GM20000 (cell line): ENCODE results near the gene CCDC3.
"Not testable (repeated sequence)": the region's sequence is repeated elsewhere in the genome, so short reads cannot be mapped to it uniquely, and the experiment has no call there.

Source experiments
- DNase-seq: peaks from one replicate; pipeline ENCODE4 v3.0.0; 2012; ENCODE audit warnings: low spot score
- TF ChIP-seq, protein P1 (sequence below): IDR thresholded peaks from 2 replicates; pipeline ENCODE4 v1.5.1; 2012; ENCODE audit warnings: mild to moderate bottlenecking, control low read depth; ENCODE audit errors: extremely low read depth, missing control alignments

The CCDC3 gene

GRCh38 chr10:13001887-13002212, 337 bp upstream of the CCDC3 start:
- no peak for DNase-seq
- TF ChIP-seq, protein P1, sequence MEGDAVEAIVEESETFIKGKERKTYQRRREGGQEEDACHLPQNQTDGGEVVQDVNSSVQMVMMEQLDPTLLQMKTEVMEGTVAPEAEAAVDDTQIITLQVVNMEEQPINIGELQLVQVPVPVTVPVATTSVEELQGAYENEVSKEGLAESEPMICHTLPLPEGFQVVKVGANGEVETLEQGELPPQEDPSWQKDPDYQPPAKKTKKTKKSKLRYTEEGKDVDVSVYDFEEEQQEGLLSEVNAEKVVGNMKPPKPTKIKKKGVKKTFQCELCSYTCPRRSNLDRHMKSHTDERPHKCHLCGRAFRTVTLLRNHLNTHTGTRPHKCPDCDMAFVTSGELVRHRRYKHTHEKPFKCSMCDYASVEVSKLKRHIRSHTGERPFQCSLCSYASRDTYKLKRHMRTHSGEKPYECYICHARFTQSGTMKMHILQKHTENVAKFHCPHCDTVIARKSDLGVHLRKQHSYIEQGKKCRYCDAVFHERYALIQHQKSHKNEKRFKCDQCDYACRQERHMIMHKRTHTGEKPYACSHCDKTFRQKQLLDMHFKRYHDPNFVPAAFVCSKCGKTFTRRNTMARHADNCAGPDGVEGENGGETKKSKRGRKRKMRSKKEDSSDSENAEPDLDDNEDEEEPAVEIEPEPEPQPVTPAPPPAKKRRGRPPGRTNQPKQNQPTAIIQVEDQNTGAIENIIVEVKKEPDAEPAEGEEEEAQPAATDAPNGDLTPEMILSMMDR = no peak

GRCh38 chr10:13000431-13000830, 1.1 kb downstream of the CCDC3 start:
- TF ChIP-seq, protein P1 = no peak
- no peak for DNase-seq

- TF ChIP-seq, protein P1 = no peak
Measured at GRCh38 chr10:12999849-13000248, 1.7 kb downstream of the CCDC3 start.

GRCh38 chr10:12995425-12995861, 6.1 kb downstream of the CCDC3 start:
- DNase-seq = no peak
- TF ChIP-seq, protein P1 = no peak

More at GRCh38 chr10:12999849-13000248, 1.7 kb downstream of the CCDC3 start:
- DNase-seq = no peak

DNA sequence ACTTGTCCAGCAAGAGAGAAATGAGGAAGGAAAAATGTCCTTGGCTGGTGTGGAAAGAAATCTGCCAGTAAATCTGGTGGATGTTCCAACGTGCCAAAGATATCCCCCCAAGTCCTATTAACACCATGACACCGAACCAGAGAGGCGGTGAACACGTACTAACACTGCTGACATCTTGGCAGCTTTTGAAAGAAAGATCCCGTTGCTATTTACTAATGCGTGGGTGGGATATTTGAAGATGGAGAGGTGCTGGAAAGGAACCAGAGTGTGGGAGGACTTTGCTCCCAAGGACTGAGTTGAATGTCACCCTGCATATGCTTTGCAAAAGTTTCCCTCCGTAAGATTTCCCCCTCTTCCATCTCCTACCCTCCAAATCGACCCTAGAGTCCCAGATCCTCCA, 7.9 kb downstream of the CCDC3 start:
- no peak for DNase-seq
- TF ChIP-seq, protein P1 = no peak

GRCh38 chr10:12985347-12985746, 16.2 kb downstream of the CCDC3 start:
- DNase-seq = no peak
- TF ChIP-seq, protein P1 = no peak

DNA sequence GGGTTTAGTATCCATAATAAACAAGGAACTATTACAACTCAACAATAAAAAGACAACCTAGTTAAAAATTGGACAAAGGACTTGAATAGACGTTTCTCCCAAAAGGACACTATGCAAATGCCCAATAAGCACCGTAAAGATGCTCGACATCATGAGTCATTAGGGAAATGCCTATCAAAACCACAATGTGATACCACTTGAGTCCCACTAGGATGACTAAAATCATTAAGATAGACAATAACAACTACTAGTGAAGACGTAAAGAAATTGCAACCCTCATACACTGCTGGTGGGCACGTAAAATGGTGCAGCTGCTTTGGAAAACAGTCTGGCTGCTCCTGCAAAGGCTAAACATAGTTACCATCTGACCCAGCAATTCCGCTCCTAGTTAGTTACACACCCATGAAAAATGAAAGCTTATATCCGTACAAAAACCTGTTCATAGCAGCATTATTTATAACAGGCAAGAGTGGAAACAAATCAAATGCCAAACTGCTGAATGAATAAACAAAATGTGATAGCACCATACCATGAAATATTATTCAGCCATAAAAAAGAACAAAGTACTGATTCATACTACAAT, 17.3 kb downstream of the CCDC3 start:
- DNase-seq = no peak

DNA sequence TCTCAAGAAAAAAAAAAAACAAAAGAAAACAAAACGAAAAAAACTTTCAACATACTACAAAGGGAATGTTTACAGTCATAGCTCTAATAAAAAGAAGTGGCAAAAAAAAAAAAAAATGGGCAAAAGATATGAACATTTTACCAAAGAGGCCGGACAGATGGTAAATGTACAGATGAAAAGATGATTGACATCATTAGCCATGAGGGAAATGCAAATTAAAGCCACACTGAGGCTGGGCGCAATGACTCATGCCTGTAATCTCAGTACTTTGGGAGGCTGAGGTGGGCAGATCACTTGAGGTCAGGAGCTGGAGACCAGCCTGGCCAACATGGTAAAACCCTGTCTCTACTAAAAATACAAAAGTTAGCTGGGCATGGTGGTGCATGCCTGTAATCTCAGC, 17.9 kb downstream of the CCDC3 start:
- DNase-seq = not testable (repeated sequence)

More for the DNA sequence above, 17.3 kb downstream of the CCDC3 start:
- TF ChIP-seq, protein P1 = no peak
